Hematopoietic multipotent progenitor cell treated with erythropoietin and hydrocortisone succinate and interleukin-3 and kit ligand, for 17 days (in vitro differentiated cells): ENCODE results near the gene TBXA2R.

Source experiments
- DNase-seq: peaks from one replicate; pipeline ENCODE4 v3.0.0-alpha.2; 2015; ENCODE audit warnings: low spot score

TBXA2R gene

DNA sequence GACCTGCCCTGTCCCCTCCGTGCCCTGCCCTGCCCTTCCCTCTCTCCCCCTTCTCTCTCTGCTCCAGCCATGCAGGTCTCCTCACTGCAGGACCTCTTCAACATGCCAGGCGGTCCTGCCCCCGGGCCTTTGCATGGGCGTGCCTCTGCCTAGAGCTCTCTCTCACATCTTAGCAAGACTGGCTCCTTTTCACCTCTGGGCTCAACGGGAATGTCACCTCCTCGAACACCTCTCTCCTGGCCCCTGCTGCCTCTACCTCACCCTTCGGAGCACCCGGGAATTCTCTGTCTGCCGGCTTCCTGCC, 54.9 kb downstream of the TBXA2R start:
- DNase-seq: no peak

GRCh38 chr19:3550947-3551791, 55.5 kb downstream of the TBXA2R start:
- no peak for DNase-seq

DNA sequence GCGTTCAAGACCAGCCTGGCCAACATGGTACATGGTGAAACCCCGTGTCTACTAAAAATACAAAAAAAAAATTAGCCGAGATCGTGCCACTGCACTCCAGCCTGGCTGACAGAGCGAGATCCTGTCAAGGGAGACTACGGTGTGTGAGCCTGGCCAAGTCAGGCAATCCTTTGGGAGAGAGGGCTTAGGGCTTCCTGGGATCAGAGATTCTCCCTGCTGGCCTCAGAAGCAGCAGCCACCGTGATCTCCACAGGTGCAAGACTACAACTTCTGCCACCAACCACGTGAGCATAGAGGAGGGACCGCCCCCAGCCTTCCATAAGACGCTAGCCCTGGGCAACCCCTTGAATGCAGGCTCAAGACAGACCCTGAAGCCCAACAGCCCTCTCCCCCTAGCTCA, 56.9 kb downstream of the TBXA2R start:
- no peak for DNase-seq

- DNase-seq: no peak
These were observed 58.1 kb downstream of the TBXA2R start for GRCh38 chr19:3548606-3549005.

GRCh38 chr19:3547767-3548282, 58.9 kb downstream of the TBXA2R start:
- no peak for DNase-seq

- peak; percentile 47 for DNase-seq
These were observed 59.4 kb downstream of the TBXA2R start for GRCh38 chr19:3547301-3547731.

DNA sequence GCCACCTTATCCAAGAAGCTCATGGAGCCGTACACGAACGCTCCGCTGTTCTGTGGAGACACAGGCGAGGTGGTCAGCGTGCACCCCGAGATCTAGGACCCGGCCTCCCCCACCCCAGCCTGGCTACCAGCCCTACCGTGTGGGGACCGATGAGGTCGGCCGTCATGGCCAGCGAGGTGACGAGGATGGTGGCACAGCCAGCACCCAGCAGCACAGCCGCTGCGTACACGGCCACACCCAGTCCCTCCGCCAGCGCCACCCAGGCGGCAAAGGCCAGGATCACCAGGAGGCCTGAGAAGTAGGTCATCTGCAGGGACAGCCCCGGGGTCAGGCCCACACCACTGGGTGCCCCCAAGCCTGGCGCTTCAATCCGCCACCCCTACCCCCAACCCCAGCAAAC, 60.6 kb downstream of the TBXA2R start:
- no peak for DNase-seq

- DNase-seq: no peak
These were observed 61.0 kb downstream of the TBXA2R start for GRCh38 chr19:3545669-3546034.

DNA sequence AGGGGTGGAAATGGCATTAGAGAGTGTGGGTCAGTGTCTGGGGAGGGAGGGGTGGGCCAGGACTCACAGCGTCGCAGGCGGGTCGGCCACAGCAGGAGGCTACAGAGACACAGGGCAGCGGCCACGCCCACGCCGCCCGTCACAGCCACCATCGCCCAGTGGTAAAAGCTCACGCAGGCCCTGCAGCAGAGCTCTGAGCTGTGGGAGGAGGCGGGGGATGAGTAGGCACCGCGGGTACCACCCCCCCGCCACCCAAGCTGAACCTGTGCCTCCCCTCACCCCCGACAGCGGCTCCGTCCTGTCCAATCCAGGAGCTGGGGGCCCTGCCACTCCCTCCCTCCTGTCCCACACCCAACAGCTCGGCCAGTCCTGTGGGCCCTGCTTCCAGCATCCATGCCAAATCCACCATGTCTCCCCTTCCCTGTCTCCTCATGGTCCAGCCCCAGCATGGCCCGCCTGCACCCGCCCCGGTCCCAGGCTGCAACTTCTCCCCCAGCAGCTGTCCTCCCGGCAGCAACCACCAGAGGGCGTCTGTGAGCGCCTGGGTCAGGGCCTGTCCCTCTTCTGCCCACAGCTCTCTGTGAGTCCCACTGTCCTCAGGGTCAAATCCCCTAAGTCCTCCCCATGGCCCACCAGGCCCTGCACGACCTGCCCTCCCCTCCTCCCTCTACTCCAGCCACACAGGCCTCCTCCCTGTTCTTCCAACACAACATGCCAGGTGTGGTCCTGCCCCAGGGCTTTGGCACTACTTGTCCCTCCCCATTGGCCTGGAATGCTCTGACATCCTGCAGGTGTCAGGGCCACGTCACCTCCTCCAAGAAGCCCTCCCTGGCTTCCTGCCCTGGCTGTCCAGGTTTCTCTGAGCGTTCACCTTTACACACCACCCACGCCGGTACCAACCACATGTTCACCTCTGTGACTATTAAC, 61.7 kb downstream of the TBXA2R start:
- peak; percentile 84 for DNase-seq
